Liver (tissue), 9 donors: ENCODE results near the gene RIMBP2. TPM values are rescaled to one million over a fixed set of nuclear protein-coding genes. Genes with fewer than 3 reads are reported as not detected.

Experiments
- DNase-seq: peaks from one replicate; pipeline ENCODE4 v3.0.0-alpha.2; 2017; ENCODE audit warnings: low spot score
- H3K27ac ChIP-seq, 2 donors: one replicate each; pipeline ENCODE4 v1.7.0; 2013; ENCODE audit warnings: inconsistent platforms in 2 of 2, low read length in 2 of 2, control low read depth in 1 of 2, low read depth in 1 of 2, mild to moderate bottlenecking in 1 of 2
- H3K27me3 ChIP-seq, 4 donors: one replicate each; pipeline versions ENCODE4 v1.6.1 to v1.7.0; 2013; ENCODE audit warnings: low read length in 3 of 4, inconsistent platforms in 1 of 4, mild to moderate bottlenecking in 1 of 4, moderate library complexity in 1 of 4; ENCODE audit not compliant: control insufficient read depth in 4 of 4, insufficient read depth in 4 of 4
- H3K36me3 ChIP-seq, 4 donors: one replicate each; pipeline versions ENCODE4 v1.6.1 to v1.7.0; 2013; ENCODE audit warnings: low read length in 3 of 4, mild to moderate bottlenecking in 3 of 4, low read depth in 1 of 4, moderate library complexity in 1 of 4; ENCODE audit not compliant: control insufficient read depth in 4 of 4, insufficient read depth in 3 of 4
- H3K4me1 ChIP-seq, 4 donors: one replicate each; pipeline versions ENCODE4 v1.6.1 to v1.7.0; 2013; ENCODE audit warnings: low read length in 3 of 4, mild to moderate bottlenecking in 3 of 4, moderate library complexity in 1 of 4; ENCODE audit not compliant: control insufficient read depth in 4 of 4, insufficient read depth in 4 of 4
- H3K4me3 ChIP-seq, 3 donors: one replicate each; pipeline versions ENCODE4 v1.6.1 to v1.7.0; 2013; ENCODE audit warnings: low read length in 3 of 3, control low read depth in 1 of 3, low read depth in 1 of 3, mild to moderate bottlenecking in 1 of 3
- H3K9ac ChIP-seq, 2 donors: one replicate each; pipeline ENCODE4 v1.7.0; 2013; ENCODE audit warnings: low read length in 2 of 2, mild to moderate bottlenecking in 2 of 2, moderate library complexity in 2 of 2, control low read depth in 1 of 2, low read depth in 1 of 2
- H3K9me3 ChIP-seq, 4 donors: one replicate each; pipeline versions ENCODE4 v1.6.1 to v1.7.0; 2013; ENCODE audit warnings: low read length in 3 of 4; ENCODE audit not compliant: control insufficient read depth in 4 of 4
- CTCF ChIP-seq: fragments of 150-350 bp; IDR thresholded peaks from 2 replicates; pipeline ENCODE4 v1.5.1; 2017; ENCODE audit warnings: improper control_type of control experiment, low read depth, low read length; ENCODE audit not compliant: missing input control
- EGR1 ChIP-seq, 2 donors: IDR thresholded peaks; 2 replicates each; pipeline ENCODE4 v1.6.1; 2016 to 2018; ENCODE audit warnings: antibody characterized with exemption in 2 of 2, low read depth in 2 of 2
- GABPA ChIP-seq, 2 donors: IDR thresholded peaks in 1 of 2; conservative IDR thresholded peaks in 1 of 2; 2 replicates each; pipeline ENCODE4 v1.6.1; 2016; ENCODE audit warnings: antibody characterized with exemption in 2 of 2, mild to moderate bottlenecking in 1 of 2, moderate library complexity in 1 of 2
- HNF4G ChIP-seq: IDR thresholded peaks from 2 replicates; pipeline ENCODE4 v1.6.1; 2016; ENCODE audit warnings: antibody characterized with exemption
- JUND ChIP-seq, 2 donors: IDR thresholded peaks; 2 replicates each; pipeline ENCODE4 v1.6.1; 2016; ENCODE audit warnings: antibody characterized with exemption in 2 of 2
- NR2F2 ChIP-seq: IDR thresholded peaks from 2 replicates; pipeline ENCODE4 v1.6.1; 2016; ENCODE audit warnings: antibody characterized with exemption
- RAD21 ChIP-seq, 2 donors: IDR thresholded peaks; 2 replicates each; pipeline ENCODE4 v1.6.1; 2016; ENCODE audit warnings: antibody characterized with exemption in 2 of 2, mild to moderate bottlenecking in 2 of 2
- SP1 ChIP-seq: IDR thresholded peaks from 2 replicates; pipeline ENCODE4 v1.6.1; 2018; ENCODE audit warnings: antibody characterized with exemption, mild to moderate bottlenecking
- YY1 ChIP-seq: IDR thresholded peaks from 2 replicates; pipeline ENCODE4 v1.6.1; 2016; ENCODE audit warnings: antibody characterized with exemption, mild to moderate bottlenecking
- ZBTB33 ChIP-seq: IDR thresholded peaks from 2 replicates; pipeline ENCODE4 v1.6.1; 2016; ENCODE audit warnings: antibody characterized with exemption
- WGBS: extraction: QIAGEN DNeasy Blood & Tissue Kit; methylation state at CpG from one replicate; pipeline ENCODE4 v1.1.7; 2013; 5-methylcytosine and 5-hydroxymethylcytosine counted together
- polyA plus RNA-seq, 2 donors: library from polyadenylated mRNA; stranded (reverse) in 1 of 2; unstranded in 1 of 2; fragments of 200-250 nt in 1 of 2; fragments of >200 nt in 1 of 2; fragmentation: Nextera tagmentation in 1 of 2; extraction: Ambion mirVana in 1 of 2; gene quantifications; one replicate each; pipeline versions ENCODE4 v1.2.1 to v1.2.3, GENCODE V29; 2013 to 2015
- total RNA-seq, 2 donors: library from RNA; depleted of rRNA; stranded (reverse); fragments of >200 nt; gene quantifications; one replicate each; pipeline ENCODE4 v1.2.3, GENCODE V29; 2014
- TF ChIP-seq, protein P1 (sequence below): IDR thresholded peaks from 2 replicates; pipeline ENCODE4 v1.6.1; 2016; ENCODE audit warnings: antibody characterized with exemption
- TF ChIP-seq, protein P2 (sequence below): IDR thresholded peaks from 2 replicates; pipeline ENCODE4 v1.6.1; 2016; ENCODE audit warnings: antibody characterized with exemption
- TF ChIP-seq, protein P3 (sequence below): IDR thresholded peaks from 2 replicates; pipeline ENCODE4 v1.6.1; 2016; ENCODE audit warnings: antibody characterized with exemption, mild to moderate bottlenecking
- donor health status: healthy.
- donor health status: healthy.
- donor health status: healthy.
- donor health status: healthy.
- donor health status: healthy.

Gene RIMBP2
- total and polyA plus RNA-seq, 4 donors, result 0.01 to 0.17 (median 0.09) TPM; not detected in 1

- Histone ChIP-seq H3K27ac (no peak overlapping the region), H3K4me3 (no peak overlapping the region), H3K9me3 (no peaks in the 10 kb centered on the region), H3K36me3 (no peaks in the 10 kb centered on the region), H3K9ac (no peak overlapping the region), H3K27me3 (peaks cover 2 to 15% (median 11%) of the 10 kb centered on the region in 4 donors), H3K4me1 (peaks cover 3 to 20% (median 12%) of the 10 kb centered on the region in 4 donors)
- TF ChIP-seq, protein P1, sequence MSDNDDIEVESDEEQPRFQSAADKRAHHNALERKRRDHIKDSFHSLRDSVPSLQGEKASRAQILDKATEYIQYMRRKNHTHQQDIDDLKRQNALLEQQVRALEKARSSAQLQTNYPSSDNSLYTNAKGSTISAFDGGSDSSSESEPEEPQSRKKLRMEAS, result no peak
- TF ChIP-seq HNF4G (no peak), CTCF (no peak), YY1 (no peak), ZBTB33 (no peak), GABPA (IDR thresholded peaks at IDR 0.05 in 1 of 2, conservative IDR thresholded peaks at IDR 0.05 in 1 of 2) (no peak), EGR1 (IDR thresholded peaks at IDR 0.05; ENCODE audit: low read depth in 2 of 2) (no peak), SP1 (no peak), NR2F2 (no peak), JUND (IDR thresholded peaks at IDR 0.05) (no peak), RAD21 (IDR thresholded peaks at IDR 0.05) (no peak)
- TF ChIP-seq, protein P2, sequence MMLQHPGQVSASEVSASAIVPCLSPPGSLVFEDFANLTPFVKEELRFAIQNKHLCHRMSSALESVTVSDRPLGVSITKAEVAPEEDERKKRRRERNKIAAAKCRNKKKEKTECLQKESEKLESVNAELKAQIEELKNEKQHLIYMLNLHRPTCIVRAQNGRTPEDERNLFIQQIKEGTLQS, result no peak
- TF ChIP-seq, protein P3, sequence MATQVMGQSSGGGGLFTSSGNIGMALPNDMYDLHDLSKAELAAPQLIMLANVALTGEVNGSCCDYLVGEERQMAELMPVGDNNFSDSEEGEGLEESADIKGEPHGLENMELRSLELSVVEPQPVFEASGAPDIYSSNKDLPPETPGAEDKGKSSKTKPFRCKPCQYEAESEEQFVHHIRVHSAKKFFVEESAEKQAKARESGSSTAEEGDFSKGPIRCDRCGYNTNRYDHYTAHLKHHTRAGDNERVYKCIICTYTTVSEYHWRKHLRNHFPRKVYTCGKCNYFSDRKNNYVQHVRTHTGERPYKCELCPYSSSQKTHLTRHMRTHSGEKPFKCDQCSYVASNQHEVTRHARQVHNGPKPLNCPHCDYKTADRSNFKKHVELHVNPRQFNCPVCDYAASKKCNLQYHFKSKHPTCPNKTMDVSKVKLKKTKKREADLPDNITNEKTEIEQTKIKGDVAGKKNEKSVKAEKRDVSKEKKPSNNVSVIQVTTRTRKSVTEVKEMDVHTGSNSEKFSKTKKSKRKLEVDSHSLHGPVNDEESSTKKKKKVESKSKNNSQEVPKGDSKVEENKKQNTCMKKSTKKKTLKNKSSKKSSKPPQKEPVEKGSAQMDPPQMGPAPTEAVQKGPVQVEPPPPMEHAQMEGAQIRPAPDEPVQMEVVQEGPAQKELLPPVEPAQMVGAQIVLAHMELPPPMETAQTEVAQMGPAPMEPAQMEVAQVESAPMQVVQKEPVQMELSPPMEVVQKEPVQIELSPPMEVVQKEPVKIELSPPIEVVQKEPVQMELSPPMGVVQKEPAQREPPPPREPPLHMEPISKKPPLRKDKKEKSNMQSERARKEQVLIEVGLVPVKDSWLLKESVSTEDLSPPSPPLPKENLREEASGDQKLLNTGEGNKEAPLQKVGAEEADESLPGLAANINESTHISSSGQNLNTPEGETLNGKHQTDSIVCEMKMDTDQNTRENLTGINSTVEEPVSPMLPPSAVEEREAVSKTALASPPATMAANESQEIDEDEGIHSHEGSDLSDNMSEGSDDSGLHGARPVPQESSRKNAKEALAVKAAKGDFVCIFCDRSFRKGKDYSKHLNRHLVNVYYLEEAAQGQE, result no peak
- 2% methylated on average over 42 of the region's 42 CpGs for WGBS
- no peak for DNase-seq
Observed at GRCh38 chr12:130715150-130715997, 725 bp downstream of the RIMBP2 start.
